Kidney epithelial cell (primary cell): ENCODE data around the gene COG7. TPM values are rescaled to one million over a fixed set of nuclear protein-coding genes. Genes with fewer than 3 reads are reported as not detected.
A peak's percentile ranks its signal among the peaks of the same experiment; 100 is the strongest.

ENCODE experiments used
- DNase-seq: peaks from one replicate; pipeline ENCODE4 v3.0.0-alpha.2; 2010; ENCODE audit warnings: low read depth
- H3K27me3 ChIP-seq: 2 replicates; pipeline ENCODE4 v1.6.0; 2011; ENCODE audit warnings: low read length; ENCODE audit not compliant: control insufficient read depth, insufficient read depth
- H3K36me3 ChIP-seq: 2 replicates; pipeline ENCODE4 v1.5.1; 2011; ENCODE audit warnings: low read length; ENCODE audit not compliant: control insufficient read depth, insufficient read depth
- H3K4me3 ChIP-seq: 2 replicates; pipeline ENCODE4 v1.5.1; 2011; ENCODE audit warnings: low read depth, mild to moderate bottlenecking, control low read depth, low read length
- total RNA-seq: library from RNA; depleted of rRNA; stranded (reverse); fragments of >200 nt; gene quantifications from 2 replicates; pipeline ENCODE4 v1.2.3, GENCODE V29; 2015
- TF ChIP-seq, protein P1 (sequence below): IDR thresholded peaks from 2 replicates; pipeline ENCODE4 v1.5.1; 2011; ENCODE audit warnings: mild to moderate bottlenecking, moderate library complexity, low read length, control low read depth, inconsistent platforms; ENCODE audit not compliant: insufficient read depth, poor library complexity, severe bottlenecking

Gene COG7
- total RNA-seq, 1 donor from 2014 or later: 13.6 TPM

DNA sequence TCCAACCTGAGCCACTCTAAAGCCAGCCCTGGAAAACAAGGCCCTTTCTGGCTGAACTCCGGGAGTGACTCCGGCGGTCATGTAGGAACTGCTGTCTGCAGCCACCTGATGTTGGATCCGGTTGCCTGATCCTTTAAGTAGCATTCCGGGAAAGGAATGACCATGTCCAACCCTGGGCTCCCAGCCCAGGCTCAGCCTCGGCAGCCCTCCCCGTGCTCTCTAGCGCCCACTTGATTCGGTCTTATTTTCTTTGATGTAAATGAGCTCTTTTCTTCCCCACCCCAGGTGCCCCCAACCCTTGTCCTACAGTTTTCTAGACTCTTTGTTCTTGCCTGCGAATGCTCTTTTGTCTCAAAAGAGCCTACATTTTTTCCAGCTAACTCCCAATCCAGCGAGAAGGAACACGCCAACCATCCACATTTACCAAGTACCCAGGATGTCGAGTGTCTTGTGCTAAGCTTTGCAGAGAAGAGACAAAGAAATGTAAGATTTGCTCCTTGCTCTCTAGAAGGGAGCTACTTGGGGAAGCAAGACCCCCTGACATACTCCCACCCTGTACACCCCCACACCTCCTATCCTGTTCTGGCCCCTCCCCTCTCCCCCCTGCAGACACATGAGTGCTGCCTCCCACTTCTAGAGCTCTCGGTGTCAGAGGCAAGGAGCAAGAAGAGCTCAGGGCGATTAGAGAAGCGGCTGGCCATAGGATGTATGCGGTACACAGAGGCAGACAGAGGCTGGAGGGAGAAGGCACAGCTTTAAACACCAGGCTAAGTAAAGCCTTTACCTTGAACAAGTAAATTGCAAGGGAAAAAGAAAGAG is 53.8 kb downstream of the COG7 start:
- TF ChIP-seq, protein P1, sequence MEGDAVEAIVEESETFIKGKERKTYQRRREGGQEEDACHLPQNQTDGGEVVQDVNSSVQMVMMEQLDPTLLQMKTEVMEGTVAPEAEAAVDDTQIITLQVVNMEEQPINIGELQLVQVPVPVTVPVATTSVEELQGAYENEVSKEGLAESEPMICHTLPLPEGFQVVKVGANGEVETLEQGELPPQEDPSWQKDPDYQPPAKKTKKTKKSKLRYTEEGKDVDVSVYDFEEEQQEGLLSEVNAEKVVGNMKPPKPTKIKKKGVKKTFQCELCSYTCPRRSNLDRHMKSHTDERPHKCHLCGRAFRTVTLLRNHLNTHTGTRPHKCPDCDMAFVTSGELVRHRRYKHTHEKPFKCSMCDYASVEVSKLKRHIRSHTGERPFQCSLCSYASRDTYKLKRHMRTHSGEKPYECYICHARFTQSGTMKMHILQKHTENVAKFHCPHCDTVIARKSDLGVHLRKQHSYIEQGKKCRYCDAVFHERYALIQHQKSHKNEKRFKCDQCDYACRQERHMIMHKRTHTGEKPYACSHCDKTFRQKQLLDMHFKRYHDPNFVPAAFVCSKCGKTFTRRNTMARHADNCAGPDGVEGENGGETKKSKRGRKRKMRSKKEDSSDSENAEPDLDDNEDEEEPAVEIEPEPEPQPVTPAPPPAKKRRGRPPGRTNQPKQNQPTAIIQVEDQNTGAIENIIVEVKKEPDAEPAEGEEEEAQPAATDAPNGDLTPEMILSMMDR: peak; percentile 2
- Histone ChIP-seq H3K27me3 (no peaks in the 10 kb centered on the region), H3K4me3 (no peak overlapping the region), H3K36me3 (no peaks in the 10 kb centered on the region)
- no peak for DNase-seq

DNA sequence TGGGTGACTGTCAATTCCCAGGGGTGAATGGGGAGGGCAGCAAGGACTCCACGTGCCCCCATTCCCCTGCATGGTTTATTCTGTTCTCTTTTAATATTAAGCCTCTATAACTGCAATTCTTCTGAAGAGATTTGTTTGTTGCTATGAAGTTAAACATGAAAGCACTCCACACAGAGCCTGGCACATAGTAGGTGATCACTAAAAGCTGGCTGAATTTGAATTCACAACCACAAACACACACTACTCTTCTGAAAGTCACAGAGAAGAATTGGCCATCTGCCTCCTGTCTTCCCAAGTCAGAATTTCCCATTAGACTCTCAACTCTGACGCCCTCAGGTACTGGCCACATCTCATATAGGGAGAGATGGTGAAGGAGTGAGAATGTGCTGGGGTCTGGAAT is 55.5 kb downstream of the COG7 start:
- Histone ChIP-seq H3K27me3 (no peaks in the 10 kb centered on the region), H3K36me3 (no peaks in the 10 kb centered on the region), H3K4me3 (no peak overlapping the region)
- no peak for DNase-seq
- TF ChIP-seq, protein P1: no peak

DNA sequence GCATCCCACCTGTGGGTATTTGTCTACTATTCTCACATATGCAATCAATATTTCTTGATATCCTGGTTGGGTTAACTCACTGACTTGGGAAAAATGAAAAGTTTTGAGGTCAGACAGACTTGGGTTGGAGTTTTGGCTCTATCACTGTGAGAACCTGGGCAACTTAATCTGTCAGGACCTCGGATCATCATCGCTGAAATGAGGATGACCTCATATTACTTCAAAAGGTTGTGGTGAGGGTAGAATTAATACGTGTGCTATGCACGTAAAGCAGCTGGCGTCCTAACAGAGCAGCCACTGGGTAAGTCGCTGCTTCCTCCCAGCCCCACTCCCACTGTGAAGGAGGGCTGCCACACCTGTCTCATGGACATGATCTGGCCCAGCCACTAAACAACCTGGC is 57.3 kb downstream of the COG7 start:
- no peak for DNase-seq
- H3K36me3 ChIP-seq: no peaks in the 10 kb centered on the region
- TF ChIP-seq, protein P1: no peak
- no peaks in the 10 kb centered on the region for H3K27me3 ChIP-seq
- no peak overlapping the region for H3K4me3 ChIP-seq

DNA sequence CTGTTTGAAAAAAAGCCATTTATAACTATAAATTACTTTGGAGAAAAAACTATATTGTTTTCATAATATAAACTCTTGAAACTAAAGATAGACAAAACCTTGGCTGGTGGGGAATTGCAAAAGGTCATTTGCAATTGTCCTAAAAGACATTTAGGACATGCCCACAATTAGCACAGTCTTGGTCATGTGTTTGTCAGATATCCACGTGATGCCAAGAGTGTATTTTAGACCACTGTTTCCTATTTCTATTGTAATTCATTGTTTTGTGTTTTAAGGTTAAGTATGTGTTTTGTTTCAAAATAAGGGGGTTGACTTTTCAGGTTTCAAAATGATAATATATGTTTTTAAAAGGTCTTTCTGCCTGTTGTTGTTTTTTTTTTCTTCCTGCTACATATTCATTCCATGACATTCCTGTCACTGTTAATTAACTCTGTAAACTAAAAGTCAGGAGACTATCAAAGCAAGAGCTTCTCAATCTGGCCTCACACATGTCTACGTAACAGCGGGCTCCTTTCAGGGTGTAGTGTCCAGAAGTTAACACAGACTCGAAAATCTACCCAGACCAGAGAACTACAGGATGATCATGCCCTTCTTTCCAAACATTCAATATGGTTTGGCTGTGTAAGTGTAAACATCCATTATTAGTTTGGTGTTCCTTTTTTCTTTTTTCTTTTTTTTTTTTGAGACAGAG is 58.7 kb downstream of the COG7 start:
- Histone ChIP-seq H3K27me3 (no peaks in the 10 kb centered on the region), H3K36me3 (no peaks in the 10 kb centered on the region), H3K4me3 (no peak overlapping the region)
- TF ChIP-seq, protein P1: no peak
- DNase-seq: no peak

DNA sequence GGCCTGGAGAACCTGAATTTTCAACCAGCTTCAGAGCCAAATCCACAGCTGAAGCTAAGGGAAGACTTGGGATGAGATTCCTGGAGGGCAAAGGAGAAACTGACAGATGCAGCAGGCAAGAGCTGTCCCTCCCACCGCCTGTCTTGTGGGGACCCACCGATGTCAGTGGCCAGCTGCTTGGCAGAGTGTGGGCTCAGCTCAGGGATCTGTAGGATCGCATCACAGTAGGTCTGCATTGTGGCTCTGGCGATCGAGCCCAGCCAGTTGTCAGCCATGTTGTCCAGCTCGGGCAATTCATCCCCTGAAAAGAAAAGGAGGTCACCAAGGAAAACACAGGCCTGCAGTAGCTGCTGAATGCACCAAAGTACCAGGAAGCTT is 60.8 kb downstream of the COG7 start:
- DNase-seq: no peak
- H3K27me3 ChIP-seq: no peaks in the 10 kb centered on the region
- TF ChIP-seq, protein P1: no peak
- H3K36me3 ChIP-seq: no peaks in the 10 kb centered on the region
- H3K4me3 ChIP-seq: no peak overlapping the region
